HUES6 (cell line): ENCODE measurements around the gene TLR5.

ENCODE experiments used
- H3K27ac ChIP-seq: 2 replicates; pipeline ENCODE4 v1.7.0; 2013; ENCODE audit warnings: low read depth, mild to moderate bottlenecking, low read length, inconsistent platforms
- H3K27me3 ChIP-seq: 2 replicates; pipeline ENCODE4 v1.6.1; 2013; ENCODE audit warnings: low read length; ENCODE audit not compliant: control insufficient read depth, insufficient read depth
- H3K36me3 ChIP-seq: 2 replicates; pipeline ENCODE4 v1.6.1; 2013; ENCODE audit warnings: low read length; ENCODE audit not compliant: control insufficient read depth, insufficient read depth
- H3K4me1 ChIP-seq: 2 replicates; pipeline ENCODE4 v1.6.1; 2013; ENCODE audit warnings: low read length; ENCODE audit not compliant: control insufficient read depth, insufficient read depth
- H3K4me3 ChIP-seq: 2 replicates; pipeline ENCODE4 v1.5.1; 2013; ENCODE audit warnings: low read depth, low read length
- H3K9ac ChIP-seq: one replicate; pipeline ENCODE4 v1.6.1; 2013; ENCODE audit warnings: mild to moderate bottlenecking, low read length
- H3K9me3 ChIP-seq: 2 replicates; pipeline ENCODE4 v1.6.1; 2013; ENCODE audit warnings: low read depth, low read length; ENCODE audit not compliant: control insufficient read depth, insufficient read depth

TLR5 gene

GRCh38 chr1:223062177-223062576, 80.9 kb downstream of the TLR5 start:
- no peak overlapping the region for H3K9ac ChIP-seq
- H3K9me3 ChIP-seq, result no peaks in the 10 kb centered on the region
- H3K4me1 ChIP-seq, result peaks cover 9% of the 10 kb centered on the region
- no peak overlapping the region for H3K4me3 ChIP-seq
- no peaks in the 10 kb centered on the region for H3K27me3 ChIP-seq
- no peak overlapping the region for H3K27ac ChIP-seq
- H3K36me3 ChIP-seq, result peaks cover 10% of the 10 kb centered on the region

GRCh38 chr1:223059526-223059925, 83.5 kb downstream of the TLR5 start:
- H3K4me3 ChIP-seq, result no peak overlapping the region
- no peak overlapping the region for H3K9ac ChIP-seq
- no peak overlapping the region for H3K27ac ChIP-seq
- 0 out of 2 replicates have a peak, but pooled peaks cover 3% of the 10 kb centered on the region for H3K36me3 ChIP-seq
- H3K4me1 ChIP-seq, result peaks cover 5% of the 10 kb centered on the region; the same call in 1 of the 2 replicates
- no peaks in the 10 kb centered on the region for H3K9me3 ChIP-seq
- H3K27me3 ChIP-seq, result no peaks in the 10 kb centered on the region
